ENCODE measurements around the gene KPNA4.

GRCh38 chr3:160605315-160605714 is 39.9 kb upstream of the KPNA4 start:
- TF ChIP-seq ZNF70 (CRISPR knock-in tag; IDR thresholded peaks at IDR 0.05), result no peak
- no peak for TF ChIP-seq TOX (CRISPR knock-in tag; IDR thresholded peaks at IDR 0.05; ENCODE audit: borderline replicate concordance)
- TF ChIP-seq RARB (CRISPR knock-in tag; IDR thresholded peaks at IDR 0.05), result no peak
- TF ChIP-seq ZFP30 (CRISPR knock-in tag; IDR thresholded peaks at IDR 0.05), result no peak

All from SK-N-SH treated with all-trans-retinoic acid at 6 μM for 48 hours (cell line).